Bronchial epithelial cell (primary cell): ENCODE measurements around the gene GSAP. TPM values are rescaled to one million over a fixed set of nuclear protein-coding genes. Genes with fewer than 3 reads are reported as not detected.
"Not testable (repeated sequence)": the region's sequence is repeated elsewhere in the genome, so short reads cannot be mapped to it uniquely, and the experiment has no call there.

ENCODE experiments used
- DNase-seq: peaks from one replicate; pipeline ENCODE4 v3.0.0-alpha.2; 2010; ENCODE audit warnings: low read depth
- FAIRE-seq: peaks from 2 replicates; lab custom pipeline; 2011; peaks lifted over from hg19 to GRCh38; lab: Jason Lieb, UNC
- H3K27me3 ChIP-seq: 2 replicates; pipeline ENCODE4 v1.5.1; 2011; ENCODE audit warnings: low read length; ENCODE audit not compliant: control insufficient read depth, insufficient read depth
- H3K36me3 ChIP-seq: 2 replicates; pipeline ENCODE4 v1.5.1; 2011; ENCODE audit warnings: low read length; ENCODE audit not compliant: control insufficient read depth, insufficient read depth
- H3K4me3 ChIP-seq: 2 replicates; pipeline ENCODE4 v1.5.1; 2011; ENCODE audit warnings: mild to moderate bottlenecking, low read depth, low read length, control low read depth
- CTCF ChIP-seq: IDR thresholded peaks from 2 replicates; pipeline ENCODE4 v1.5.1; 2011; ENCODE audit warnings: mild to moderate bottlenecking, moderate library complexity, low read length, control low read depth, inconsistent platforms; ENCODE audit not compliant: insufficient read depth, severe bottlenecking
- total RNA-seq: library from RNA; depleted of rRNA; stranded (reverse); fragments of >200 nt; gene quantifications from 2 replicates; pipeline ENCODE4 v1.2.1, GENCODE V29; 2014

Gene GSAP, protein sequence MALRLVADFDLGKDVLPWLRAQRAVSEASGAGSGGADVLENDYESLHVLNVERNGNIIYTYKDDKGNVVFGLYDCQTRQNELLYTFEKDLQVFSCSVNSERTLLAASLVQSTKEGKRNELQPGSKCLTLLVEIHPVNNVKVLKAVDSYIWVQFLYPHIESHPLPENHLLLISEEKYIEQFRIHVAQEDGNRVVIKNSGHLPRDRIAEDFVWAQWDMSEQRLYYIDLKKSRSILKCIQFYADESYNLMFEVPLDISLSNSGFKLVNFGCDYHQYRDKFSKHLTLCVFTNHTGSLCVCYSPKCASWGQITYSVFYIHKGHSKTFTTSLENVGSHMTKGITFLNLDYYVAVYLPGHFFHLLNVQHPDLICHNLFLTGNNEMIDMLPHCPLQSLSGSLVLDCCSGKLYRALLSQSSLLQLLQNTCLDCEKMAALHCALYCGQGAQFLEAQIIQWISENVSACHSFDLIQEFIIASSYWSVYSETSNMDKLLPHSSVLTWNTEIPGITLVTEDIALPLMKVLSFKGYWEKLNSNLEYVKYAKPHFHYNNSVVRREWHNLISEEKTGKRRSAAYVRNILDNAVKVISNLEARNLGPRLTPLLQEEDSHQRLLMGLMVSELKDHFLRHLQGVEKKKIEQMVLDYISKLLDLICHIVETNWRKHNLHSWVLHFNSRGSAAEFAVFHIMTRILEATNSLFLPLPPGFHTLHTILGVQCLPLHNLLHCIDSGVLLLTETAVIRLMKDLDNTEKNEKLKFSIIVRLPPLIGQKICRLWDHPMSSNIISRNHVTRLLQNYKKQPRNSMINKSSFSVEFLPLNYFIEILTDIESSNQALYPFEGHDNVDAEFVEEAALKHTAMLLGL
- total RNA-seq: 10.3 and 20.4 TPM in 2 replicates

DNA sequence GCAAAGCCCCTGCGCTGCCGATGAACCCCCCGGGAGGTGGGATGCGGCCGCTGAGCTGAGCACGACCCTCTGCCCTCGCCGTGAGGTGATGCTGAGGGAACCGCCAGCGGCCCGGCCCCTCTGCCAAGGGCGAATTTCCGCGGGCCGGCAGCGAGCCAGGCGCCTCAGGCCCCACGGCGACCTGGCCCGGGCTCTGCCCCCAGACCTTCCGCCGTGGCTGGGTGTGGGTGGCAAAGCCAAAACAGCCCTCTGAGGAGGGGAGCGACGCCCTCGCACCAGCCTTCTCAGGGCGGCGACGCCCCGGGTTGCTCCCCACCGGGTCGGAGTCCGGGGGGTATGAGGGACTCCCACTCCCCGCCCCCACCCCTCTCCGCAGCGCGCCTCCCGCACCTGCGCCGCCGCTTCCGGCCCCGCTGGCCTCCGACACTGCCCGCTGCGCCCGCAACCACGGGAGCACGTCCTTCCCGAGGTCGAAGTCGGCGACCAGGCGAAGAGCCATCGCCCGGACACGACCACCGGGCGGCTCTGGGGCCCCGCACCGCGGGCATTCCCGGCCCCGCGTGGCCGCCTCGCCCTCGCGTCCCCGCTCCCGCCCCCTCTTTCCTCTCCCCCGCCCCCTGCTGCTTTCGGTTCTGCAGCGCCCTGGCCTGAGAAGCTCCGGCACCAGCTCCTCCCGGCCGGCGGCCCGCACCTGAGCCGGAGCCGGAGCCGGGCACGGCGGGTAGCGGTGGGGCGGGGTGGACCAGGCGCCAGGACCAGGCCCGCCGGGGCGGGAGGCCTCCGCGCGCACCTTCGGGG, at the start of gene GSAP:
Gene GSAP, minus strand, starts transcription at position 527 of the 798 bp plus-strand sequence. Its CDS starts 28 bp downstream, at position 499.
- DNase-seq (no peak), FAIRE-seq (no peak)
- H3K36me3 ChIP-seq: no peaks in the 10 kb centered on the region
- H3K4me3 ChIP-seq: peak within 1 kb of the TSS; percentile 67
- TF ChIP-seq CTCF: no peak
- H3K27me3 ChIP-seq: no peaks in the 10 kb centered on the region

DNA sequence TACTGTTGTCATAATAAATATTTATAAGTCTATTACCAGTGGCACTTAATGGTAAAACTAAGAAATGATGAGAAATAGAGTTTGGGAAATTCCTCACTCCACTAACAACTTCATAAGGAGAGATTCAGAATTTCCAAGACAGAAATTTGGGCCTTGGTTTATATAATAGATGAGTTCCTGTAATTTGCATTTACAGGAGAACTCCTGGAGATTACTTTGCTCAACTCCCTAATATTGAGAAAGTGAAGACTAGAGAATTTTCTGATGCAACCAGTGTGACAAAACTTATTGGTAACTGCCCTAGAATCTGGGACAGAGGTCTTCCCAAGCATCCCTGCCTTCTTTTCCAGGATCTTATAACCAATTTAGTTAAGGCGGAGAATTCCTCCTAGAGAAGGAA, 49.1 kb upstream of the GSAP start:
- Histone ChIP-seq H3K4me3 (no peak overlapping the region), H3K27me3 (no peaks in the 10 kb centered on the region), H3K36me3 (no peaks in the 10 kb centered on the region)
- DNase-seq (no peak), FAIRE-seq (no peak)
- TF ChIP-seq CTCF: no peak

GRCh38 chr7:77464589-77464988, 48.4 kb upstream of the GSAP start:
- Histone ChIP-seq H3K36me3 (no peaks in the 10 kb centered on the region), H3K4me3 (no peak overlapping the region), H3K27me3 (no peaks in the 10 kb centered on the region)
- DNase-seq (no peak), FAIRE-seq (no peak)
- TF ChIP-seq CTCF: no peak

- peak; percentile 89 for FAIRE-seq
- not testable (repeated sequence) for H3K4me3 ChIP-seq, H3K27me3 ChIP-seq, H3K36me3 ChIP-seq
- DNase-seq: peak; percentile 97
Observed at GRCh38 chr7:77463632-77464031, 47.5 kb upstream of the GSAP start.

- H3K4me3 ChIP-seq: no peak overlapping the region
- H3K36me3 ChIP-seq: no peaks in the 10 kb centered on the region
- TF ChIP-seq CTCF: no peak
- H3K27me3 ChIP-seq: no peaks in the 10 kb centered on the region
- no peak for DNase-seq
- no peak for FAIRE-seq
Observed at GRCh38 chr7:77461842-77462241, 45.7 kb upstream of the GSAP start.
